Breast epithelium (tissue), 4 donors: ENCODE measurements around the gene SFI1. TPM values are rescaled to one million over a fixed set of nuclear protein-coding genes. Genes with fewer than 3 reads are reported as not detected.
A peak's percentile ranks its signal among the peaks of the same experiment; 100 is the strongest.

Source experiments
- DNase-seq, 2 donors: peaks; one replicate each; pipeline ENCODE4 v3.0.0-alpha.2; 2019; ENCODE audit warnings: low spot score in 2 of 2
- H3K27ac ChIP-seq, 2 donors: fragments of 200-600 bp; sonication (generic) in 1 of 2; one replicate each; pipeline ENCODE4 v1.5.1; 2016 to 2019; ENCODE audit warnings: mild to moderate bottlenecking in 1 of 2
- H3K27me3 ChIP-seq, 2 donors: fragments of 200-600 bp; sonication (generic) in 1 of 2; one replicate each; pipeline versions ENCODE4 v1.5.1 to v1.6.0; 2017 to 2019; ENCODE audit warnings: control low read depth in 1 of 2, mild to moderate bottlenecking in 1 of 2
- H3K36me3 ChIP-seq: fragments of 200-600 bp; one replicate; pipeline ENCODE4 v1.5.1; 2019
- H3K4me1 ChIP-seq, 2 donors: fragments of 200-600 bp; sonication (generic); one replicate each; pipeline ENCODE4 v1.5.1; 2016 to 2019; ENCODE audit warnings: control low read depth in 1 of 2
- H3K4me3 ChIP-seq, 3 donors: fragments of 200-600 bp; sonication (generic); 1 replicate in 2 of 3; 2 replicates in 1 of 3; pipeline ENCODE4 v1.5.1; 2016 to 2019; ENCODE audit warnings: mild to moderate bottlenecking in 3 of 3, moderate library complexity in 2 of 3
- H3K9me3 ChIP-seq, 2 donors: fragments of 200-600 bp; sonication (generic) in 1 of 2; one replicate each; pipeline ENCODE4 v1.5.1; 2016 to 2019; ENCODE audit warnings: control low read depth in 1 of 2
- CTCF ChIP-seq, 3 donors: fragments of 450-650 bp; IDR thresholded peaks; one replicate each; pipeline ENCODE4 v1.5.1; 2016 to 2017; ENCODE audit warnings: antibody characterized with exemption in 3 of 3, mild to moderate bottlenecking in 3 of 3, moderate library complexity in 3 of 3
- POLR2A ChIP-seq: fragments of 450-650 bp; IDR thresholded peaks from one replicate; pipeline ENCODE4 v1.6.1; 2016; ENCODE audit warnings: antibody characterized with exemption, mild to moderate bottlenecking, moderate library complexity
- POLR2AphosphoS5 ChIP-seq, 3 donors: sonication (generic); formaldehyde crosslinking; IDR thresholded peaks; one replicate each; pipeline ENCODE4 v1.6.1; 2017; ENCODE audit warnings: antibody characterized with exemption in 3 of 3
- intact Hi-C: fragments of 100-400 bp; cut with DNase I; formaldehyde crosslinking; loops from one replicate; pipeline ENCODE4 v1.15.1; 2023; ENCODE audit warnings: low total_unique reads
- total RNA-seq, 3 donors: library from RNA; depleted of rRNA; stranded (reverse); fragments of >200 nt; gene quantifications; one replicate each; pipeline ENCODE4 v1.1.0, GENCODE V29; 2016

The SFI1 gene
- total RNA-seq, 3 donors from 2014 or later: 17.4 to 62.9 (median 42.1) TPM

- no peak for DNase-seq
- Histone ChIP-seq H3K36me3 (no peaks in the 10 kb centered on the region), H3K4me3 (no peak overlapping the region), H3K4me1 (peaks cover 6 to 12% of the 10 kb centered on the region in 2 donors), H3K9me3 (no peaks in the 10 kb centered on the region), H3K27ac (peak overlapping the region in 1 of 2 donors; percentile 94), H3K27me3 (no peaks in the 10 kb centered on the region)
- intact Hi-C loops: no loop called here
- TF ChIP-seq POLR2A (no peak), CTCF (IDR thresholded peaks at IDR 0.05) (no peak), POLR2AphosphoS5 (IDR thresholded peaks at IDR 0.05) (no peak)
Measured at GRCh38 chr22:31623592-31624304, 127.4 kb downstream of the SFI1 start.

GRCh38 chr22:31625257-31625640 is 128.9 kb downstream of the SFI1 start:
- Histone ChIP-seq H3K36me3 (no peaks in the 10 kb centered on the region), H3K4me3 (peak overlapping the region in 2 of 3 donors; percentile 28 to 52), H3K27ac (peak overlapping the region; percentile 40 to 94), H3K27me3 (no peaks in the 10 kb centered on the region), H3K9me3 (no peaks in the 10 kb centered on the region), H3K4me1 (peaks cover 8 to 12% of the 10 kb centered on the region in 2 donors)
- no peak for DNase-seq
- intact Hi-C loops: no loop called here
- no peak for TF ChIP-seq POLR2AphosphoS5 (IDR thresholded peaks at IDR 0.05)
- no peak for TF ChIP-seq POLR2A
- no peak for TF ChIP-seq CTCF (IDR thresholded peaks at IDR 0.05)

GRCh38 chr22:31625661-31626426 is 129.5 kb downstream of the SFI1 start:
- TF ChIP-seq POLR2A (no peak), CTCF (IDR thresholded peaks at IDR 0.05) (no peak), POLR2AphosphoS5 (IDR thresholded peaks at IDR 0.05) (no peak)
- no peaks in the 10 kb centered on the region for H3K9me3 ChIP-seq
- peak overlapping the region; percentile 57 to 94 for H3K27ac ChIP-seq
- H3K36me3 ChIP-seq: no peaks in the 10 kb centered on the region
- intact Hi-C loops: no loop called here
- no peaks in the 10 kb centered on the region for H3K27me3 ChIP-seq
- peak overlapping the region in 2 of 3 donors; percentile 28 to 52 for H3K4me3 ChIP-seq
- H3K4me1 ChIP-seq: peaks cover 8 to 12% of the 10 kb centered on the region in 2 donors
- peak in 1 of 2 donors; percentile 66 for DNase-seq

- Histone ChIP-seq H3K36me3 (no peaks in the 10 kb centered on the region), H3K9me3 (no peaks in the 10 kb centered on the region), H3K4me1 (peaks cover 8 to 12% of the 10 kb centered on the region in 2 donors), H3K4me3 (peak overlapping the region in 1 of 3 donors; percentile 52), H3K27ac (peak overlapping the region; percentile 57 to 94), H3K27me3 (no peaks in the 10 kb centered on the region)
- no peak for DNase-seq
- no peak for TF ChIP-seq CTCF (IDR thresholded peaks at IDR 0.05)
- TF ChIP-seq POLR2AphosphoS5 (IDR thresholded peaks at IDR 0.05): no peak
- TF ChIP-seq POLR2A: no peak
- intact Hi-C loops: no loop called here
Measured at GRCh38 chr22:31626427-31627150, 130.3 kb downstream of the SFI1 start.
